Tibial nerve (tissue), 4 donors: ENCODE measurements around the gene ASCC1.

ENCODE experiments used
- CTCF ChIP-seq, 5 experiments: fragments of 200-600 bp in 3 of 5; fragments of 450-650 bp in 2 of 5; sonication (generic) in 3 of 5; IDR thresholded peaks; one replicate each; pipeline ENCODE4 v1.5.1; 2016 to 2019; ENCODE audit warnings: antibody characterized with exemption in 5 of 5, mild to moderate bottlenecking in 3 of 5, moderate library complexity in 2 of 5
- EP300 ChIP-seq, 2 donors: sonication (generic); formaldehyde crosslinking; IDR thresholded peaks; one replicate each; pipeline ENCODE4 v1.6.1; 2017; ENCODE audit warnings: antibody characterized with exemption in 2 of 2, mild to moderate bottlenecking in 1 of 2

GRCh38 chr10:72096115-72097000 lies 119.7 kb downstream of the ASCC1 start:
- TF ChIP-seq CTCF (IDR thresholded peaks at IDR 0.05) (no peak), EP300 (IDR thresholded peaks at IDR 0.05) (no peak)
